ENCODE data around the gene FIBP.
"Not testable (repeated sequence)": the region's sequence is repeated elsewhere in the genome, so short reads cannot be mapped to it uniquely, and the experiment has no call there.

The FIBP gene

DNA sequence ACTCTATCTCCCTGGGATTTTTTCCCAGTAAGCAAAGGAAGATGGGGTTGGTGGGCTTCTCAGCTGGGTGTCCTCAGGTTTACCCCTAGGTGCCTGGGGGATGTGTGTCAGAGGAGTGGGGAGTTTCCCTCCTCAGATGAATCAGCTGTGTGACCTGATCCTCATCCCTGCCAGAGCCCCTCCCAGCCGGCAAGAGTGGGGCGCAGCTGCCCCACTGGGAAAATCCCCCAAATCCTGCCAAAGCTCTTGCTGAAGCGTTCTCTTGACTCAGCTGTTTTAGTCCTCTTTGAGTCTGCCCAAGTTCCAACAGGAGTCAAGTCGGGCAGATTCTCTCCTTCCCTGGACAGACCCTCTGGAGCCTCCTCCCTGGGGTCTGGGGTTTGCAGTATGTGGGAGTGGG is 24.6 kb upstream of the FIBP start:
- DNase-seq = no peak

DNA sequence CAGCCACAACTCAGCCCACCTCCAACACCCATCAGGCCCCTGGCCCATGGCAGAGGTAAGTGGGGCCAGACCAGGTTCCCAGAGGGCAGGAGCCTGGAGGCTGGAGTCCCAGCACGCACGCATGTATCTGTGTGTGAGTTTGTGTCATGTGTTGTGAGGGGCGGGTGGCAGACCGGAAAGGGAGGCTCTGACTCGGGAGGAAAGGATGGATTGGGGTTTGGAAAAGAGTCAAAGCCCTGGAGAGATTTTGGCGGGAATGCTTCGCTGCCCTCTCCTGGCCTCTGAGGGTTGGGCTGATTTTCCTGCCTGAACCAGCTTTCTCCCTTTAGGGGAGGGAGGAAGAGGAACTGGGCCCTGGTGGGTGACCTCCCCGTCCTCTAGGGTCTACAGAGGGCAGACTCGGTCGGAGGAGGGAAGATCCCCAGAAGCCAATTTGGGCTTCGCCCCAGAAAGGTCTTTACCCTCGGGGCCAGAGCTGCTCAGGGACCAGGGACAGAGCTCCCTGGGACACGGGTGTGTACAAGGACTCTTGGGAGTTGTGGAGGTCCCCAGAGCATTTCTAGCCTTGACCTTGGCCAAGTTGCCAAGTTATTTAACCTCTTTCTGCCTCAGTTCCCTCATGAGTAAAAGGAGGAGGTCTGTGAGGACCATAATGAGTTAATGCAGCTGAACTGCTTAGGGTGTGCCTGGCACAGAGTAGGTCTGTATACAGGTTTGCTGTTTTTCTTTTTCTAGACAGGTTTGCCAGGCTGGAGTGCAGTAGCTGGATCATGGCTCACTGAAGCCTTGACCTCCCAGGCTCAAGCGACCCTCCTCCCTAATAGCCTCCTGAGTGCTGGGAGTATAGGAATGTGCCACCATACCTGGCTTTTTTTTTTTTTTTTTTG is 23.7 kb upstream of the FIBP start:
- DNase-seq = no peak

DNA sequence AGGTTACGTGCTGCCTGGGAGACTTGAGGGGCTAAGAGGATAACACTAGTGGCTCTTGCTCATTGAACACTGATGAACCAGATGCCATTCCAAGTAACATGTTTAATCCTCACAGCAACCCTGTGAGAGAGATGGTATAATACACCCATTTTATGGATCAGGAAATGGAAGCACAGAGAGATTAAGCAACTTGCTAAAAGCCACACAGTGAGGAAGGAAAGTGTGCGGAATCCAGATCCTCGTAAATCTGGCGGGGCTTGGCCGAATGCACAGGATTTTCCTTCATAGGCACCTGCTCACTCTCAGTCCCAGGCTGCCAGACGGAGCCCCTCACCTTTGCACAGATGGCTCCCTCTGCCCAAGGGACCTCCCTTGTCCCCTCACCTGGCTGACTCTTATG is 19.6 kb upstream of the FIBP start:
- DNase-seq = no peak

DNA sequence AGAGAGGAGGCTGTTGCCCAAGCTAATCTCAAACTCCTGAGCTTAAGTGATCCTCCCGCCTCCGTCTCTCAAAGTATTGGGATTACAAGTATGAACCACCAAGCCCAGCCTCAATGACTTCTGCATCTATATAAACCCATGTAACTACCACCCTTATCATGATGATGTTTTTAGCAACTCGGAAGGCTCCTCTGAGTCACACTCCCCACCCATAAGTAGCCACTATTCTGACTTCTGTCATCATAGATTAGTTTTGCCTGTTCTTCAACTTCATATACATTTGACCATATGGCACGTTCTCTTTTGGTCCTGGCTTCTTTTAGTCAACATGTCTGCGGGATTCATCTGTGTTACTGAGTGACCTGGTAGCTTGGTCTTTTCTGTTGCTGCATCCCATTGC is 18.3 kb upstream of the FIBP start:
- DNase-seq = no peak

DNA sequence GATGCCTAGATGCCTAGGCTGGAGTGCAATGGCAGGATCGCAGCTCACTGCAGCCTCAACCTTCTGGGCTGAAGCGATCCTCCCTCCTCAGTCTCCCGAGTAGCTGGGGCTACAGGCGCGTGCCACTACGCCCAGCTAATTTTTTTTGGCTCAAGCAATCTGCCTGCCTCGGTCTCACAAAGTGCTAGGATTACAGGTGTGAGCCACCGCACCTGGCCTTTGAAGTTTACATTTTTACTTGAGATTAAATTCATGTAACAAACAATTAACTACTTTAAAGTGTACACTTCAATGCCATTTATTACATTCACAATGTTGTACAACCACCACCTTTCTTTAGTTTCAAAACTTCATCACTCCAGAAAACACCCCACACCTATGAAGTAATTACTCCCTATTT is 15.4 kb upstream of the FIBP start:
- no peak for DNase-seq

DNA sequence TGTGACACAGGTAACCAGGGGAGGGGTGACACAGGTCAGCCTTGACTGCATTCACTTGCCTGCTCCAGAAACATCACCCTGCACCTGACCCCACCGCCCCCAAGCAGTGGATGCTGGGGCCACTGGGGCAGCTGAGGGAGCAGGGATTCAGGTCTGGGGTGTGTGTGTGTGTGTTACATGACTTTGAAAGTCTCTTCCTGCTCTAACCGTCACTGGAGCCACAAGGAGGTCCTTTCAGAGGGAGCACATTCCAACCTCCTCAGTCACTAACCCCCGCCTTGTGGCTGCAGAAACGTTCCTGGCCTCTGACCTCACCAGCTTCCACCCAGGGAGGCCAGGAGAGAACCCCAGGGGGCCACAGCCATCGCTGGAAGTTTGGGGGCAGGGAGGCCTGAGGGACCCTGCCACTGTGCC is 14.8 kb upstream of the FIBP start:
- DNase-seq = no peak

DNA sequence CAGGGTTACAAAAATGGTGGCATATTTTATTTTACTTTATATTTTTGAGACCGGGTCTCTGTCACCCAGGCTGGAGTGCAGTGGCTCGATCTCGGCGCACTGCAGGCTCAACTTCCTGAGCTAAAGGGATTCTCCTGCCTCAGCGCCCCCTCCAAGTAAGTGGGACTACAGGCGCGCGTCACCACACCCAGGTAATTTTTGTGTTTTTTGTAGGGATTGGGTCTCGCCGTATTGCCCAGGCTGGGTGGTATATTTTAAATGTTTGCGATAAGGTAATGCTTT is 12.6 kb upstream of the FIBP start:
- no peak for DNase-seq

DNA sequence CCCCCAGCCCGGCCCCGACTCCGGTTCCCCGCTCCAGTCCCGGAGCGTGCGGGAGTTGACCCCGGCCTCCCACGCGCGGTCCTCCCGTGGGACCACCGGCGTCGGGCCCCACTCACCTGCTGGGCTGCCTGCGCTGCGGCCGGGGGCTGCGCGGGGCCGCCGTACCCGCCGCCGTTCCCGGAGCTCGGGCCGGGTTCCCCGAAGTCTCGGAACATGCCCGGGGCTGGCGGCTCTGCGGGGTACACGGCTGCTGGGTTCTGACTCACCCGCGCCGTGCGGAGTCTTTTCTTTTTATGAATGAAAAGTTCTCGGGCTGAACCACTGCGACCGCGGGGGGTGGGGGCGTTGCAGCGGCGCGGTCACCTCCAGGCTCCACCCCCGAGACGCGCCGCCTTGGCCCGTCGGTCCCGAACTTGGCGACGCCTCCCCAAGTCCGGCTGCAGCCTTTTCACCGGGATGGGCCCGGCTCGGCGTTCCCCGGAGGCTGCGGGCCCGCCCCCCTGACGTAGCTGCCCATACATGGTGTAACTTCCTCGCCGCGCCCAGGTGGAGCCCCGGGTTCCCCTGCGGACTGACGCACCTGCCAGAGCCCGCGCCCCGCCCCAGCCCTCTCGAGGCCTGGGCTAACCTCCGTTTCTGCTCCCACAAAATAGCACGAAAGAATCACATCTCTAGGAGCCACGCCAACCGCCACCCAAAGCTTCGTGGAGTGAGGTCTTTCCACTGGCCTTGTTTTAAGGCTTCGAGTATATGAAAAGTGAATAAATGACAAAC is 12.0 kb upstream of the FIBP start, which contains the start of gene FOSL1:
FOSL1 (minus strand) TSS at position 264 of the 774 bp plus-strand sequence; CDS start at position 215, 49 bp downstream.
- DNase-seq = peak; percentile 61

DNA sequence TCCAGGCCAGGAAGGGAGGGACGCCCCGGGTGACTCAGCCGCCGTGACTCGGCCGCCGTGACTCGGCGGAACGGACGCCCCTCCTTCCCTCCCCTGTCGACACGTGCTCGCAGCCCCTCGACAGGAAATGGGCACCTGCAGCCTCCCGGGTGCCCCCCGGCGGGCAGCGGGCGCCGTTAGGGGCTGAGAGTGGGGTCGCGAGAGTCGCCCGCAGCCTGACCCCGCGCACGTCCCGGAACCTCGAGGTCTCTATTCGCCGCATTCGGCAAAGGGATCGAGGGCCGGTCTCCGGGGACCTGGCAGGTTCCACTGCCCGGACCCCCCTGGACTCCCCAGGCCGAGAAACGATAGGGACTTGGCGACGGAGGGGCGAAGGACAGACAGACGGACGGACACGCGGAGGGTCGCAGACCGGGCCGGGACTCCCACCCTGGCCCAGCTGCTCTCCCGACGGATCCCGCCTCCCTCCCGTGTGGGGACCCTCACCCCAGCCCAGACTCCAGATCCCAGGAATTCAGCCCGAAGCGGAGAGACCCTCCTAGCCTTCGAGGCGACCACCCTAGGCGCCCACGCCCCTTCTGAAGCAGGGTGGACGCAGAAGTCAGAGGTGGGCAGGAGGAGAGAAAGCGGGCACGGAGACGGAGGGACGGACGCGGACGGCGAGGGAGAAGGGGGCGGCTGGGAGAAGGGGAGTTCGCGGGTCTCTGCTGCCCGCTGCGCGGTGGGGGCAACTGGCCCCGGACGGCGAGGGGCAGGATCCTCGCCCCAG is 11.3 kb upstream of the FIBP start:
- no peak for DNase-seq

DNA sequence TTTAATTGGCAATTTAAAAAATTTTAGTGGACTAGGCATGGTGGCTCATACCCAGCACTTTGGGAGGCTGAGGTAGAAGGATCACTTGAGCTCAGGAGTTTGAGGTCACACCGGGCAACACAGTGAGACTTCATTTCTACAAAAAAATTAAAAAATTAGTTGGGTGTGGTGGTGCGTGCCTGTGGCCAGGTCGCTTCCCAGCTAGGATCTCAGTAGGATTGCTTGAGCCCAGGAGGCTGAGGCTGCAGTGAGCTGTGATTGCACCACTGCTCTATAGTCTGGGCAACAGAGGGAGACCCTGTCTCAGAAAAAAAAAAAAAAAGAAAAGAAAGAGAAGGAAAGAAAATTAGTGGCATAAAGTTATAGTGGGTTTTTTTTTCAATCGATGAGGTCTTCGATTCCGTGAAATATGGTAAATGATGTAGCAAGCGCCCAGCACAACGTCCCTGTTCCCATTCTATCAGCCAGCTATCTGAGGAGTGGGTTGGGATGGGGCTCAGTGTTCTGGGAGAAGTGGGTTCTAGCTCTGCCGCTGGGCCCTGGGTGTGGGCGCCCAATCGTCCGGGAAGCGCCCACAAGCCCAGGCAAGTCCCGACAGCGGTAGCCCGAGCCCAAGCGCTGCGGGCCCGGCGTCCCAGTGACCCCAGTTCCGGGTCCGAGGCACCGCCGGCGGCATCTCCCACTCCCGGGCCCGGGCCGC is 10.5 kb upstream of the FIBP start:
- no peak for DNase-seq

DNA sequence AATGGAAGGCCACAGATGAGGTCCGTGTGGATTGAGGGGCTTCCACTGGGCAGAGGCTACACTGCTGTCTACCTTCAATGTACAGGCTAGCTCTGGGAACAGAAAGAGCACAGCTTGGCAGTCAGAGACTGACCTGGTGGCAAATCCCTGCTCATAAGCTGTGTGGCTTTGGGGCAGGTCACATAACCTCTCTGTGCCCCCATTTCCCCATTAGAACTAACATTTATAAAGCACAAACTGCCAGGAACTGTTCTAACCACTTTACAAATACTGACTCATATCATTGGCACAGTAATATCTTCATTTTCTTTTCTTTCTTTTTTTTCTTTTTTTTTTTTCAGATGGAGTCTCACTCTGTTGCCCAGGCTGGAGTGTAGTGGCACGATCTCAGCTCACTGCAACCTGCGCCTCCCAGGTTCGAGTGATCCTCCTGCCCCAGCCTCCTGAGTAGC is 8.8 kb upstream of the FIBP start:
- DNase-seq = no peak

DNA sequence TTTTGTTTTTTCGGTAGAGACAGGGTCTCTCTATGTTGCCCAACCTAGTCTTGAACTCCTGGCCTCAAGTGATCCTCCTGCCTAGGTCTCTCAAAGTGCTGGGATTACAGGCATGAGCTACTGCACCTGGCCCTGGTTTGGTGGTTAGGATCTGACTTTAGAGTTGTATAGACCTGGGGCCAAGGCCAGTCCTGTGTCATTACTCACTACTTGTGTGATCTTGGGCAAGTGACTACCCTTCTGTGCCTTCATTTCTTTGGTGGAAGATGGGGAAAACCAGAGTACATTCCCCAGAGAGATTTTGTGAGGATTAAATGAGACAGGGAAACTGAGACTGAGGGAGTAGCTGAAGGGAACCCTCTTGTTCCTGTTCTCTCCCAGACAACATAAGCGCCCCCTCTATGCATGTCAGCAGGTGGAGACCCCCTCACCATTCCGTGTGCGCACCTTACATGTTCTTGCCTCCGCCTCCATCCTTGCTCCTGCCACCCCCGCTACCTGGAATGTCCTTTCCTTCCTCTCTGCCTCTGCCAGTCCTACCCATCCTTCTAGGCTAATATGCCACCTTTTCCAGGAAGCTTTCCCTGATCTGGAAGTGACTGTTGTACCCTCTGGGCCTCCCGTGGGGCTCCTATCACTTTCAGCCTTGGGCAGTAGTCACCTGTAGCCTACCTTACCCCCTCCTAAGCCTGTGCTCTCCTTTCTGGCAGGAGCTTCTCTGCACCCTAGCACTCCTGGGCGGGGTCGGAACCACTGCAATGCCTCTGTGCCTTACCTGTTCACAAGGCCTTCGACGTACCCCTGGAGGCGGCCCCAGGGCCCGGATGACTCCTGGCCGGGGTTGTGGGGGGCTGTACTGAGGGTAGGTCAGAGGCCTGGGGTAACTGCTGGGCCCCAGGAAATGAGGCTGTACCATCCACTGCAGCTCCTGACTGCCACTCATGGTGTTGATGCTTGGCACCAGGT is 8.0 kb upstream of the FIBP start:
- no peak for DNase-seq

DNA sequence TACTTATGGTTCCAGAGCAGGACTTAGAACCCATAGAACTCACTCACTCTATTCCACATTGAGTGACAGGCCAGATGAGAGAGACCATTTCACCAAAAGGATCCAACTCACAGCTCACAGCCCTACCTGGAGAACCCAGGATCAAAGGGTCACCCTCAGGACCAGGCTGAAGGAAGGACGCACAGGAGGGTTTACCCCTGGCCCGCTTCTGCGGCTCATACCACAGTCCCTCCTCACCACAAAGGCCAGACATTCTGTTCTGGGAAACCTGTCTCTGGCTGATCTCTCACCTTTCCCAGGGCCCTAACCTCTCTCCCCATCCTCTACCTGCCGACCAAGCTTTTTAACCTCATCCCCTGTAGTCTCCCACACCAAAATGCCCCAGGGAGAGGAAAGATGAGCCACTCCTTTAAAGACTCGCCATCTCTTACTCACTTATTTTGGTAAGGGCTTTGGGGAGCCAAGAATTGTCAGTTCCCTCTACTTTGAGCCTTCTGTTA is 7.3 kb upstream of the FIBP start:
- no peak for DNase-seq

DNA sequence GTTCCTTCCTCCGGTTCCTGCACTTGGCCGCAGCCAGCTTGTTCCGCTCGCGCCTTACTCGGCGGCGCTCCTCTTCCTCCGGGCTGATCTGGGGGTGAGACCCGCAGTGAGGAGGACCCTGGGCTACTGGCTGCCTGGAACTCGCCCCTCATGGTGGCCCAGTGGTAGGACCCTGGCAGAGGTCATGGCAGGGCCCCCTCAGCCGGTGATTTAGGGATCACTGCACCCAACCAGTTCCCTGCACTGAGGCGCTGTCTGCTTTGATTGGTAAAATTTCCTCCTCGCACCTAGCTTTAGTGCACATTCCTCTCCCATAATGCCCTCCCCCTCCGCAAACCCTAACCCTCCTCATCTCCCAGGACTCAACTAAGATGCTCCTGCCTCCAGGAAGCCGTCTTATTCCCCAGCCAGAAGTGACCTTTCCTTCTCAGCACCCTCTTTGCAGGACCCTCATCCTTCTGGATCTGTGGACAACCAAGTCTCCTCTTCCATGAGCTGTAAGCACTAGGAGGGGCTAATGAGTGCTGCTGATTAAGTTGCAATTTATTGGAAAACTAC is 5.8 kb upstream of the FIBP start:
- DNase-seq = no peak

DNA sequence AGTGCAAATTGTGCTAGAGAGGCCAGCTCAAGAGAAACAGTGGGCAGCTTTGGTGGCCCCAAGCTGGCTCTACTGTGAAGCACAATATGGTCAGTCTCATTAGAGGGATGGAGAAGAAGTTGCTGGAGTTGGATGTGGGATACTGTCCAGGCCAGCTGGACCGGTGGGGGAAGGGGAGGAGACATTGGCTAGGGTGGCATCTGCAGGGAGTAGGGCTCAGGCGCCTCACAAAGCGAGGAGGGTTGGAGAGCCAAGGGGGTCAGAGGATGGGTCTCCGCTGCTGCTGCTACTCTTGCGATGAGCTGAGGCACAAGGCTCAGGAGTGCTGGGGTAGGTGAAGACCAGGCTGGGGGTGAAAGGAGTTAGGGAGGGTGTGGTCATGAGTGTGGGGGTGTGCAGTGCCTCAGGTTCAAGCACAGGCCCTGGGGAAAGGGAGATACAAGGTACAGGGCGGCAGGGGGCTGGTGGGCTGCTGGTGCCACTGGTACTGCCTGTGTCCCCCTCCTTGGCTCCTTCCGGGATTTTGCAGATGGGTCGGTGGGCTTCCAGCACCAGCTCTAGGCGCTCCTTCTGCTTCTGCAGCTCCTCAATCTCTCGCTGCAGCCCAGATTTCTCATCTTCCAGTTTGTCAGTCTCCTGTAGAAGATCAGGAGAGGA is 4.5 kb upstream of the FIBP start:
- no peak for DNase-seq

DNA sequence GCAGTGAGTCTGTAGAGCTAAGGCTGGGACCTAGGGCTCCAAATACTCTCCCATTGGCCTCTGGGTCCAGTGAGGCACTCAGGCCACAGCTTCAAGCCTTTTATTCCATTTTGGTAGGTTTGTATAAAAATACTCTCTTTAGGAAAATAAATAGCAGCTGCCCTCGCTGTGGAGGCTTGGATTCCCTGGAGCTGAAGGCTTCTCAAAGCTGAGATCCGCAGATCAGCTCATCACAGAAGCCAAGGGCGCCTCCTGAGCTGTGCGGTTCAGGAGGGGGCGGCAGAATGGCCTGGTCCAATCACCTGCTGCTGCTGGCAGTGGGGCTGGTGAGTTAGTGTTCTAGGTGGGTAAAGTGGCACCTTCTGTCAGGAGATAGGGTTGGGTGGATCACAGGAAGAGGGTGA is 3.9 kb upstream of the FIBP start:
- not testable (repeated sequence) for DNase-seq

DNA sequence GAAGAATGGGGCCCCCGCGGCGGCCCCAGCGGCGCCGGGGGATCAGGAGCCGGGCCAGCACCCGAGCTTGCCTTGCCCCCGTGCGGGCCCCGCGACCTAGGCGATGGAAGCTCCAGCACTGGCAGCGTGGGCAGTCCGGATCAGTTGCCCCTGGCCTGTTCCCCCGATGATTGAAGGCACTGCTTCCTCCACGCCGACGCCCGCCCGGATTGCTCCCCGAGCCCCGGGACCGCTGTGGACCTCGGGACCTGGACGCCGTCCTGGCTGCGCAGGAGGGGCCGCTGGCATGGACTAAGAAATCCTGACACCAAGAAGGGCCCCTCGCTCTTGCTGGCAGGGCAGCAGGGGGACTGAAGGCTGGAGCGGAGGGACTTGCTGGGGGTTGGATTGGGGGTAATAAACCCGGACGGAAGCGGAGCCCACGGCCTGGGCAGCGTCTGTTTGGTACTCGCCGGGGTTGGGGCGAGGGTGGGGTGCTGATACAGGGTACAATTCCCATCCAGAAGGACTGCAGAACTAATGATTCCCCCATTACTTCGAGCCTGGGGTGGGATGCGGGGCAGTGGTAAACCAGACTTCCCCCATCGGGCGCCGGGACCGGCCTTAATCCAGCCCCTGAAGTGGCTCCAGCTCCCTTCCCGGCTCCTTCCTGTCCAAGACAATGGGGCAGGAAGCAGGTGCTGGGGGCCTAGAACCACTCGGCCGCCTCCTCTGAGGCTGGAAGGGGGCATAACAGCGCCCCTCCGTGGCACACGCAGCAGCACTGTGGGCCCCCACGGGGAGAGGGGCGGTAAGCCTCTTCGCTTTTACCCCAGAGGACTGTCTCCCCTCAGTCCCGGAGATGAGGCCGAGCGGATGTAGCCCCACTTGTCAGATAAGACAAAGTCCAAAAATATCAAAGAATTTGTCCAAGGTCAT is 3.2 kb upstream of the FIBP start:
- peak; percentile 8 for DNase-seq

DNA sequence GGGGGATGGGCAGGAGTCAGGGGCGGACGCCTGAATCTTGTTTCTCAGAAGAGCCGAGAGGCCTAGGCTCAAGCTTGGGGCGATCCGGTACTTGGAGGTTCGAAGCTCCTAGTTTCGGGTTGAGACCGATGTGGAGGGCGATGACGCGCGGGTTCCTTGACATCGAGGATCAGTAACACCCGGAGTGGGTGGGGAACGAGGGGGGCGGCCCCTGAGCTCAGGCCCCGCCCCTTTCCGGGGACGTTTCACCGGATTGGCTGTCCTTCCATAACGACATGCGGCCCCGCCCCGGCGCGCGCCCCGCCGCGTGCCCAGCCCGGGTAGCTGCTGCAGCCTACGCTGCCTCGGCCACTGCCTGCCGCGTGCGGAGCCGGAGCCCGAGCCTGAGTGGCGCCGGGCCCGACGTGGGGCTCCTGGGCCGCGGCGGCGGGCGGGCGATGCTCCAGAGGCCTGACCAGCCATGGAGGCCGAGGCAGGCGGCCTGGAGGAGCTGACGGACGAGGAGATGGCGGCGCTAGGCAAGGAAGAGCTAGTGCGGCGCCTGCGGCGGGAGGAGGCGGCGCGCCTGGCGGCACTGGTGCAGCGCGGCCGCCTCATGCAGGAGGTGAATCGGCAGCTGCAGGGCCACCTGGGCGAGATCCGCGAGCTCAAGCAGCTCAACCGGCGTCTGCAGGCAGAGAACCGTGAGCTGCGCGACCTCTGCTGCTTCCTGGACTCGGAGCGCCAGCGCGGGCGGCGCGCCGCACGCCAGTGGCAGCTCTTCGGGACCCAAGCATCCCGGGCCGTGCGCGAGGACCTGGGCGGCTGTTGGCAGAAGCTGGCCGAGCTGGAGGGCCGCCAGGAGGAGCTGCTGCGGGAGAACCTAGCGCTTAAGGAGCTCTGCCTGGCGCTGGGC is 2.3 kb upstream of the FIBP start, which contains the start of gene CCDC85B:
CCDC85B (plus strand) TSS at position 350 of the 895 bp plus-strand sequence; CDS start at position 461, 111 bp downstream.
- DNase-seq = peak; percentile 82
